ENCODE data around the gene VWA5B1.
"Not testable (repeated sequence)": the region's sequence is repeated elsewhere in the genome, so short reads cannot be mapped to it uniquely, and the experiment has no call there.

The VWA5B1 gene, protein sequence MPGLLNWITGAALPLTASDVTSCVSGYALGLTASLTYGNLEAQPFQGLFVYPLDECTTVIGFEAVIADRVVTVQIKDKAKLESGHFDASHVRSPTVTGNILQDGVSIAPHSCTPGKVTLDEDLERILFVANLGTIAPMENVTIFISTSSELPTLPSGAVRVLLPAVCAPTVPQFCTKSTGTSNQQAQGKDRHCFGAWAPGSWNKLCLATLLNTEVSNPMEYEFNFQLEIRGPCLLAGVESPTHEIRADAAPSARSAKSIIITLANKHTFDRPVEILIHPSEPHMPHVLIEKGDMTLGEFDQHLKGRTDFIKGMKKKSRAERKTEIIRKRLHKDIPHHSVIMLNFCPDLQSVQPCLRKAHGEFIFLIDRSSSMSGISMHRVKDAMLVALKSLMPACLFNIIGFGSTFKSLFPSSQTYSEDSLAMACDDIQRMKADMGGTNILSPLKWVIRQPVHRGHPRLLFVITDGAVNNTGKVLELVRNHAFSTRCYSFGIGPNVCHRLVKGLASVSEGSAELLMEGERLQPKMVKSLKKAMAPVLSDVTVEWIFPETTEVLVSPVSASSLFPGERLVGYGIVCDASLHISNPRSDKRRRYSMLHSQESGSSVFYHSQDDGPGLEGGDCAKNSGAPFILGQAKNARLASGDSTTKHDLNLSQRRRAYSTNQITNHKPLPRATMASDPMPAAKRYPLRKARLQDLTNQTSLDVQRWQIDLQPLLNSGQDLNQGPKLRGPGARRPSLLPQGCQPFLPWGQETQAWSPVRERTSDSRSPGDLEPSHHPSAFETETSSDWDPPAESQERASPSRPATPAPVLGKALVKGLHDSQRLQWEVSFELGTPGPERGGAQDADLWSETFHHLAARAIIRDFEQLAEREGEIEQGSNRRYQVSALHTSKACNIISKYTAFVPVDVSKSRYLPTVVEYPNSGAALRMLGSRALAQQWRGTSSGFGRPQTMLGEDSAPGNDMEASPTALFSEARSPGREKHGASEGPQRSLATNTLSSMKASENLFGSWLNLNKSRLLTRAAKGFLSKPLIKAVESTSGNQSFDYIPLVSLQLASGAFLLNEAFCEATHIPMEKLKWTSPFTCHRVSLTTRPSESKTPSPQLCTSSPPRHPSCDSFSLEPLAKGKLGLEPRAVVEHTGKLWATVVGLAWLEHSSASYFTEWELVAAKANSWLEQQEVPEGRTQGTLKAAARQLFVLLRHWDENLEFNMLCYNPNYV

DNA sequence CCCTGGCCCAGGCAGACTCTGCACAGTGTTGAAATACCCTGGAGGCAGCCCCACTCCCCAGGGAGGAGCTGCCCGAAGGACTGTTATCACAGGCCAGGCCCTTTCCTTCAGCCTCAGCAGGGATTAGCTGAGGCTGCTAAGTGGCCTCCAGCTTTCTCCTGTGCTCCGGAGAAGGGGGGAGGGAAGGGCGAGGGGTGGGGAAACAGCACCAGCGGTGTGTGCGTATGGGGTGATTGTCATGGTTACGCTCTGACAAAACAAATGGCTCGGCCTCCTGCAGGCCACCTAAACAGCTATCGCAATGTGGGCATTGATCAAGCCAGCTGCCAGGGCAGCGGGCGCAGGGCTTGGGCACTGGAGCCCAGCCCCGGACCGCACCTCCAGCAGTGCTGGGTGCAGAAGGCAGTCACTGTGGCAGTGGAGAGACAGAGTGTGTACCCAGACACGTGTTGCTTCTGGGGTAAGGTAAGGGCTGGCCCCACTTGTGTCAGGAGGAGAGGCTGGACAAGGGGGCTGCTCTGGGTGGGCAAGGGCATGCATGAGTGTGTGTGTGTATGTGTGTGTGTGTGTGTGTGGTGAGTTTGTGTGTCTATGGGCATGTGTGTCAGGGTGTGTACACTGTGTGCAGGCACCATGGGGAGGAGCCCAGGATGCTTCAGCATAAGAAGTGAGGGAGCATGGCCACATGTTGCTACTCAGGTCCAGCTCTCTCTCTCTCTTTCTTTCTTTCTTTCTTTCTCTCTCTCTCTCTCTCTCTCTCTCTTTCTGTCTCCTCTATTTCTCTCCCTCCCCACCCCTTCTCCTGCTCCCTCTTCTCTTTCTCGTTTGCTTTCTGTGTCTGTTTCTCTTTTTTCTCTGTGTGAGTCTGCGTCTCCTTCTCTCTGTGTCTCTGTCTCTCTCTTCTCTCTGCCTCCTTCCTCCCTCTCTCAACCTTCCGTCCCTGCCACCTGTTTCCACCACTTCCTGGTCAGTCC lies at the start of gene VWA5B1:
TSS of gene VWA5B1 (plus strand) at position 252 of the 974 bp plus-strand sequence. CDS start 19,727 bp downstream, outside the sequence.
- no peak for DNase-seq (ENCODE audit: low read depth in 3 of 3)

DNA sequence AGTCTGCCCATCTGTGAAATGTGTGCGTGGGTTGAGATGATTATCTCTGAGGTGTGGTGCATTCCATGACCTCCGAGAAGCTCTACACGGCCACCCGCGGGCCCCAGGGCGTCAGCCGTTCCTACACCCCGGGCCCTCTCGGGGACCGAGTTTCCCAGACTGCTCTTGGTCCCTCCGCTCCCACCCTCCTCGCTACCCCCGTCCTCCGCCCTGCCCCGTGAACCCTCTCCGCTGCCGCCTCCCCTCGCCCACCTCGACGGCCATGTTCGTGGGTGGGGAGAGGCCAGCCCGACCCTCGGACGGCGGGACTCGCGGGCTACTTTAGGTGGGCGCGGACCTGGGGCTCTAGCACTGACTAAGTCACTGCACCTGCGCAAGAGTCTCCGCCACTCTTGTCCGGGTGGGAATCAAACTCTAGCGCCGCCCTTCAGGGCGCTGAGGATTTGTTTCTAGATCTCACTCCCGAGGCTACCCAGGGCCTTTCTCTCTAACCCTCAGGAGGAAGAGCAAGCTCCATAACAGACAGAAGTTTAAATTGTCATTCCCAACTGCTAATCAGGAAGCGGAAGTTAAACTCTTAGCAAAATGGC lies 47.7 kb upstream of the VWA5B1 start:
- no peak for DNase-seq (ENCODE audit: low read depth in 3 of 3)

DNA sequence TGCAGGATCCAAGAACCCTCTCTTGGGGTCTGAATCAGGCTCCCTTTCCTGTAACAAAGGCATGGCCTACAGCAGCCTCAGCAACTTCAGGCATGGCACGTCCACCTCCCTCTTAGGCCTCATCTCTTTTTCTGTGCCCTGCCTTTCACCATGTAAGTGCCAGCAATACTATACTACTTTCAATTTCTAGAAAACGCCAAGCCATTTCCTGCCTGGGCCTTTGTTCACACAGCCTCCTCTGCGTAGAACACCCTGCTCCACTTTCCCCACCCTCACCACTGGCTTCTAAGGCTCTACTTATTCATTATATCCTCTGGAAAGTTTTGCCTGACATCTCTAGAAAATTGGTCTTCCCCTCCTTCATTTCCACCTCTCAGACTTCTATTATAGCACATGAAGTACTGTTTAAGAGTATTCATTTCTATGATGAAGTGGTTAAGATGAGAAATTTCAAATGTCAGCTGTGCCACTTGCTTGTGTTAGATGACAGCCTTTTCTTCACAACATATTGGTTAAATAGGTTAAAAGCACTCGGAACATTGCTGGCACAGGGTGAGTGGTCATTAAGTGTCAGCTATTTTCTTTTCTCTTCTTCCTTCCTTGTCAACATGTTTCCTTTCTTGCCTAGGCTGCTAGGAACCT lies 41.6 kb upstream of the VWA5B1 start:
- peak in 1 of 3 experiments; percentile 35 for DNase-seq (ENCODE audit: low read depth in 3 of 3)

DNA sequence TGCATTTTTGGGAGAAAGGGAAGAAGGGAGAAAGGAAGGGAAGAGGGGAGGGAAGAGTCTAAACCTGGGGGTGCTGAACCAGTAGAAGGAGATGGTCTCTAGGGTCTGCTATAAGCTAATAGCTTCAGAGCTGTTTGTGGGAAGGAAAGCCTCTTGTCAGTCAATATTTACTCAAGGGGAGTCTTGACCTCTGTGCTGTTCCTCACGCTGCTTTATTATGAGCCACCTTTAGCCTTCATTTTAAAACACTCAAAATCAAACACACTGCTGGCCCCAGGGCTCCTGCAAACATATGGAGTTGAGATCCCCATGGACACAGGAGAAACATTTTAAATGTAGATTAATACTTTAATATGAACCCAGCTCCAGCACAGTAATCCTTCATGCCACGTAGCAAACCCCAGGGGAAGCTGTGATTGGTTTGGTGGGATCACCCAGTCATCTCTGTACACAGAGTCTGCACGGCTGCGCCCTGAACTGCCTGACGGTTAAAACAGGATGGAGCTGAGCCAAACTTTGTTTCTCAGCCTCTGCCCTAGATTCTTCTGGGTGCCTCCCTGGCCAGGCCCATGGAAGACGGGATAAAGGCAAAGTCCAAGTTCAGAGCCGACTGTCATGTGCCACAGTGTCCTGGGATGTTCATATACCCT lies 40.2 kb upstream of the VWA5B1 start:
- no peak for DNase-seq (ENCODE audit: low read depth in 3 of 3)

DNA sequence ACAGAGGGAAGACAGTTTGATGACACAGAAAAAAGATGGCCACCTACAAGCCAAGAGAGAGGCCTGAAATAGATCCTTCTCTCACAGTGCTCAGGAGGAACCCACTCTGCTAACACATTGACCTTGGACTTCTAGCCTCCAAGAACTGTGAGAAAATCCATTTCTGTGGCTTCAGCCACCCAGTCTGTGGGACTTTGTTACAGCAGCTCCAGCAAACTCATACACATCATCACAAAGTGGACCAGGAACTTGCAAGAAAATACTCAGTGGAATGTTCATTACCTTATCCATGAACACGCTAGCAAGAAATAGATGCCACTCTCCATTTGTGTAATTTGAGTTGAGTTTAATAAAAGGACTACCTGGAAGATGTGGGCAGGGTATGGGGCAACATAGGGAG lies 38.1 kb upstream of the VWA5B1 start:
- DNase-seq (ENCODE audit: low read depth in 3 of 3): no peak

DNA sequence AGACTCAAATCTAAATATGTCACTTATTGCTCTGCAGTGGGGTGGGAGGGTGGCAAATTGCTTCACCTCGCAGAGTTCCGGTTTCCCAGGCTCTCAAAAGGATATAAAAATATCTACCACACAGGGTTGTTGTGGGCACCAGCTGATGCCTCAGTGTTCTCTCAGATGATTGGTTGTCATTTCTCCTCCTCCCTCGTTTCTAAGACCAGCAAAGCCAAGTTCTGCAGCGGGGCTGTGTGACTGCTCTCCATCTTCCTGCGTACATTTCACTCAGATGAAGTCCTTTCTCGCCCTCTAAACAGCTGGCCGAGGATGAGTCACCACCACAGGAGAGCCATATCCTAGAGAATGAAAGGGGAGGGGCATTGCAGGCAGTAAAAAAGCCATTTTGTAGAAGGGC lies 35.0 kb upstream of the VWA5B1 start:
- DNase-seq (ENCODE audit: low read depth in 3 of 3): no peak

DNA sequence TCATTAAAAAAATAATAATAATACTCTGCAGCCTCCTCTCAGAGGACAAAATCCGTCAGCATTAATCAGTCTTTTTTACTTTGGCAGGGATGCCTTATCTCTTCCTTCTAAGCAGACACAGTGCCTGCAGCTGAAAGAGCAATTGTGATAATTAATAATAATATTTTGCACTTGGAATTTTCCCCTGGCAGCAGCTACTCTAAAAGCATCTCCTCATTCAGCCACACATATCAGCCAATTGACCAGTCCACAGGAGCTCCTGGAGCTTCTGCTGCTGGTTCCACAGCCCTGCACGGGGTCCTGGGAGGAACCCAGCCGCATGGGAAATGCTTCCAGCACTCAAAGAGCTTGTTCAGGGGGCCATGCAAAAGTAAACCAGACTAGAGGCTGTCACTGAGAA lies 31.0 kb upstream of the VWA5B1 start:
- no peak for DNase-seq (ENCODE audit: low read depth in 3 of 3)

DNA sequence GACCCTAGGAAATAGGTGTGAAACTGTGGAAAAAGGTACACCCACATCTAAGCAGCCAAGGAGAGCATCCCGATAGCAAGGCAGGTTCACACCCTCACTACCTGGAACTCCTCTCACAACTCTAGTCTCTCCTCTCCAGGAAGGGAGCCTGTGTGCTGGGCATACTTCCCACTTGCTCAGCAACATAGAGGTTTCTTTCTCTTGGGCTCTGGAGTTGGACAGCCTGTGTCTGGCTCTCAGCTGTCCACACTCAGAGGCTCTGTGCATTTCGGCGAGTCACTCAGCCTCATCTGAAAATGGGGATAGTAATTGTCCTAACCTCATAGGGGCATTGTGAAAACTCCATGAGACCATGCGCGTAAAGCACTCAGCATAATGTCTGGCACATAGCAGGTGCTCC lies 29.6 kb upstream of the VWA5B1 start:
- DNase-seq (ENCODE audit: low read depth in 3 of 3): no peak

DNA sequence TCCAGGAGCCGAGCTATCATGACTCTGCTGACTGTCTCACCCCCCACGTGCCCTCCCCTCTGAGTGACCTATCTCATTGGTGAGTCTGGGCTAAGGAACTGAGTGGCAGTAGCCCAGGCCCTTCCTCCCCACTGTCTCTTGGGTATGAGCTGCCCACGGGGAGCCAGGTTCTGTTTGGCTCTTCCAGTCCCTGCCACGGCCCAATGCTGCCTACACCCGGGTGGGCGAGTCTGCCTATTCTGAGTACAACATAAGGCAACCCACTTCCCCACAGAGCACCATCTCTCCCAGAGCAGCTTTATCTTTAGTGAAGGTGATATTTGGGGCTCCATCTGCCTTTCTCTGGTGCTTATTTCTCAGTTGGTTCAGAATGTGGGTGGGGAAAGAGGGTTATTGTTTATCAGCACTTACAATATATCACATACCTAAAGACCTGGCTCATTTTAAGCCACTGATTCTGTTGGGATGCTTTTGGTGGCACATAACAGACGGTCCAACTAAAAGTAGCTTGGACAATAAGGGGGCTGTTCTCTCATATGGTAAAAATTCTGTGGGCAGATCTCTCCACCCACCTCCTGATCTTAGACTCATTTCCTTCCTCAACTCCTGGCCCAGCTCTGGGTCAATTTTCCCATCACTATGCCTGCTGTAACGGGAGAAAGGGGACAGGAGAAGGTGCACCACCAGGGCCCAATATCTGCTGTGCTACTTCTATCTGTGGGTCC lies 27.7 kb upstream of the VWA5B1 start:
- no peak for DNase-seq (ENCODE audit: low read depth in 3 of 3)

DNA sequence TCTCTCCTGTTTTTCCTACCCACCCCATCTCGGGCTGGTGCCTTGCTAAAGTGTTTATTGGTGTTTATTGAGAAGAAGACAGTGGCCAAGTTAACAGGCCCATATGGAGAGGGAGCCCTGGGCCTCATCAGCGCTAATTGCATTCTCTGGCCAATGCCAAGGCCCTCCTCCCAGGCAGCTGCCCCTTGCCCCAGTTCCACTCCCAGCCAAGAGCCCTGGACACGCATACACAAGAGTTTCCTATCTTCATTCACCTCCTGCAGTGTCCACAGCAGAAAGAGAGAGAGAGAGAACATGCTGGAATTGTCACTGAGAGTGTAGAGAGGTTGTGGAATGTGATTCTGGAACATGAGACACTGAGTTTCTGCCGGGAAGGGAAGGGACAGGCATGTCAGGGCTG lies 25.4 kb upstream of the VWA5B1 start:
- no peak for DNase-seq (ENCODE audit: low read depth in 3 of 3)

DNA sequence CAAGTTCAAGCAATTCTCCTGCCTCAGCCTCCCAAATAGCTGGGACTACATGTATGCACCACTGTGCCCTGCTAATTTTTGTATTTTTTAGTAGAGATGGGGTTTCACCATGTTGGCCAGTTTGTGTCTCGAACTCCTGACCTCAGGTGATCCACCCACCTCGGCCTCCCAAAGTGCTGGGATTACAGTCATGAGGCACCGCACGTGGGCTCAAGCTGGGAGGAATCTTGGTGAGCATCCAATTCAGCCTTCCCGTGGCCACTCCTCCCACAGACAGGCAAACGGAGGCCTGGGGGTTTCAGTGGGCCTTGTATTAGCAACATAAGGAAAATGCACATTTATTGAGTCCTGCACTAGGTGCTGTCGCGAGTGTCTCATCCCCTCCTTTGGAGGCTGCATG lies 24.5 kb upstream of the VWA5B1 start:
- no peak for DNase-seq (ENCODE audit: low read depth in 3 of 3)

DNA sequence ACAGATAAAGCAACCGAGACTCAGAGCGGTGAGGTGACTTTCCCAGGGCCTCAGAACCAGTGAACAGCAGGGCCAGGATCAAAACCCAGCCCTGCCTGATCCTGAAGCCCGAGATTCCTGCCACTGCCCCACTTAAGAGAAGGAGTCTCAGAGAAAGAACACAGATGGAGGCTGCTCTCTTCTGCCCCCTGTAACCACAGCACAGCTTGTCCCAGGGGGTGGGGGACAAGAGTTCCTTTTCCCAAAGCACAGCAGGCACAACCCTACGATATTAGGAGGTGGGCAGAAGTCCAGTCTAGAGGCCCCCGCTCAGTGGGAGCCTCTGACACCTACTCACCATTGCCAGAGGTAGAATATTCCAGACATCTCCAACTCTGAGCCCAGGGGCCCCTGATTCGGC lies 24.0 kb upstream of the VWA5B1 start:
- no peak for DNase-seq (ENCODE audit: low read depth in 3 of 3)

DNA sequence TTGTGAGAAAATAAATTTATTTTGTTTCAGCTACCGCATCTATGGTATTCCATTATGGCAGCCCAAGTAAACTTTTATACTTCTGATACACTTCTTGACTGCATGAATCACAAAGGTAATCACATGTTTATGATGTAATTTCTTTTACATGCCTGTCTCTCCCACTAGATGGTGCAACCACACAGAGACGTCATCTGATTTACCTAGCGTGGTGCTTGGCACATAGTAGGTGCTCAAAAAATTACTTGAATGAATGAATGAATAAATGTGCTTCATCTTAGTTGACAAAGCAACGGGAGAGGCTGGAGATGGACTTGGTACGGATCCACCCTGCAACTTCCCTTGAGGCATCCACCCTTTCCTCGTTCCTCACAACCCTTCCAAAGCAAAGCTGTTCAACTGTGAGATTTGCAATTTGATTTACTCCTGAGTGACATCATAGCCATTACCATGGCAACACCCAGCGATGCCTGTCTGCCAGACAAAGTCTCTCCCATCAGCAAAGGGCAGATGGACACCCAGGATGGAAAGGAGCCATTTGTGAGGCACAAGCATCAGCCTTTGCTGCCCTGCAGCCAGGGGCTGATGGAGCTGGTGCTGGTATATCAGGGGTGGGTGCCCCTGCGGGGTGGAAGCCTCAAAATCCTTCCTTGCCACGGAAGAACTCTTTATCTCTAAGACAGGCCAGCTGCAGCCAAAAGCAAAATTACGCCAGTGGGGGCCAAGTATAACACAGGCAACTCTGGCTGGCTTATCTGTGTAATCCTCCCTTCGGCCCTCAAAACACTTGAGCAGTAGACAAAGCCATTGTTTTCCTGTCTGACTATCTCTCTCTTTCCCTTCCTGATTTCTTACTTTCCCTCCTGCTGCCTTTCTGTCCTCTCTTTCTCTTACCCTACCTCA lies 18.9 kb upstream of the VWA5B1 start:
- DNase-seq (ENCODE audit: low read depth in 3 of 3): no peak

DNA sequence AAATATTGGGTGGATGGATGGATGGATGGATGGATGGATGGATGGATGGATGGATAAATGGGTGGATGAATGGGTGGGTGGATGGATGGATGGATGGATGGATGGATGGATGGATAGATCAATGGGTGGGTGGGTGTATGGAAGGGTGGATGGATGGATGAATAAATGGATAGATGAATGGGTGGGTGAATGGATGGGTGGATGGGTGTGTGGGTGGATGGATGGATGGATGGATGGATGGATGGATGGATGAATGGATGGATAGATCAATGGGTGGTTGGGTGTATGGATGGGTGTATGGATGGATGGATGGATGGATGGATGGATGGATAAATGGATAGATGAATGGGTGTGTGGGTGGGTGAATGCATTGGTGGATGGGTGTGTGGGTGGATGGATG lies 17.0 kb upstream of the VWA5B1 start:
- DNase-seq (ENCODE audit: low read depth in 3 of 3): not testable (repeated sequence)

DNA sequence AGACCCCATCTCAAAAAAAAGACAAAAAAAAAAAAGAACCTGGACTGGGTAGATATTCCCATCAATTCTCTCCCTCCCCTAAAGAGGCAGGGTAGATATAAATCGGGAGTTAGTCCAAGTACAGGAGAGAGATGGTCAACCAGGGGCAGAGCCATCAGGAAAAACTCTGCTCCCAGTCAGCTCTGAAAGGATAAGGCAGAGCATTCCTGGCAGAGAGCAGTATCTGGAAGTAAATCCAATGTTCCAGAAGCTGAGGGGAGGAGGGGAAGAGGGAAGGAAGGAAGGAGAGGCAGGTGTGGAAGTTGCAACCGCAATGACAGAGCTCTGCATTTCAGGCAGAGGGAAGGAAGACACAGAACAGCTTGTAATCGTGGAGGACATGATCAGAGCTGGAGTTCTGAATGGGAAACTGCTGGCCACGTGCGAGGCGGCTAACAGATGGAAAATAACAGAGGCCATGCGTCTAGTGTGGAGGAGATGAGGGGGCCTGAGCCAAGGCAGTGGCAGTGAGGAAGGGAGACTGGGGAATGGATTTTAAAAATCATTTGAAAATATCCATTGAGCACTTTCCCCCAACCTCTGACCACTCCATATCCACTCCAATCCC lies 15.3 kb upstream of the VWA5B1 start:
- DNase-seq (ENCODE audit: low read depth in 3 of 3): no peak

DNA sequence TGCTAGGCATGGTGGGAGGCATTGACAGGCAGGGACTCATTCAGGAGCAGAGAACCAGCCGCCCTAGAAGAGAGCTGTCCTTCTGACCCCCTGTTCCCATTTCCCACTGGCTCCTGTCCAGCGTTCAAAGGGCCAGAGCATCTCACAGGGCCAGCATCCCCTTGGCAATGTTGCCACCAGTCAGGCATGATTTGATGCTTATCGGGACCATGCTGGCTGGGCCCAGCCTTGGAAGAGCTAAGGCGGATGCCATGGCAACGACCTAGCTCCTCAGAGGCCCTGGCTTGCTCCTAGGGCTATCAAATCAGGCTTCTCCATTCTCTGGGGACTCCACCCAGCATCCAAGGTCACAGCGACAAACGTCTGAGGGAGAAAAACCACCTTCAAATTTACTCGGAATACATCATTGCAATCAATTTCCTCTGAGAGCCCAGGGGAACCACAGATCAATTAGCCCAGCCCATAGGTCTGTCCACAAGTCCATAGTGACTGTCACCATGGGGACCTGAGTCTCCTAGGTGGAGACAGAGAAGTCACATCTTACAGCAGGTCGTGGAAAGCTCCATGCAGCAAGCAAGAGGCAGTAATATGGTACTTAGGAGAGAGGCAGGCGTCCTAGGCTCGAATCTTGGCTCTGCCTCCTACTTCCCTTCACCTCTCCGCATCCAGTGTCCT lies 14.1 kb upstream of the VWA5B1 start:
- no peak for DNase-seq (ENCODE audit: low read depth in 3 of 3)

DNA sequence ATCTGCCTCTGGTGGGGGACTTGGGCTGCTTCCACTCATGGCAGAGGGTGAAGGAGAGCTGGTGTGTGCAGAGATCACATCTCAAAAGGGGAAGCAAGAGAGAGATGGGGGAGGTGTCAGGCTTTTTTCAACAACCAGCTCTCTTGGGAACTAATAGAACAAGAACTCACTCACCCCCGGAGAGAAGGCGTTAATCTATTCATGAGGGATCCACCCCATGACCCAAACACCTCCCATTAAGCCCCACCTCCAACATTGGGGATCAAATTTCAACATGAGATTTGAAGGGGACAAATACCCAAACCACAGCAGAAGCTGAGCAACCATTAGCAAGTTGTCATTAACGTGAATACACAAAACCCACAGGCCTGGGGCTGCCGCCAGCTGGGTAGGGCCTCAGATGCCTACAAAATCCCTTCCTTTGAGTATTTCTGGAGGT lies 12.0 kb upstream of the VWA5B1 start:
- DNase-seq (ENCODE audit: low read depth in 3 of 3): no peak
